Neuronal stem cell (in vitro differentiated cells): ENCODE data around the gene REPIN1.
A peak's percentile ranks its signal among the peaks of the same experiment; 100 is the strongest.

Experiments used
- DNase-seq: peaks from one replicate; pipeline ENCODE4 v3.0.0-alpha.2; 2013; ENCODE audit warnings: low spot score
- H2AFZ ChIP-seq: one replicate; pipeline ENCODE4 v1.6.1; 2013; ENCODE audit warnings: mild to moderate bottlenecking, low read length, inconsistent platforms
- H2AK5ac ChIP-seq: 2 replicates; pipeline ENCODE4 v1.6.1; 2013; ENCODE audit warnings: low read depth, mild to moderate bottlenecking, inconsistent platforms, low read length, moderate library complexity, mixed read lengths
- H2BK120ac ChIP-seq: 2 replicates; pipeline ENCODE4 v1.6.1; 2013; ENCODE audit warnings: low read depth, mild to moderate bottlenecking, inconsistent platforms, low read length, moderate library complexity, mixed read lengths
- H2BK12ac ChIP-seq: one replicate; pipeline ENCODE4 v1.6.1; 2013; ENCODE audit warnings: low read length, inconsistent platforms
- H2BK15ac ChIP-seq: 2 replicates; pipeline ENCODE4 v1.6.1; 2013; ENCODE audit warnings: mild to moderate bottlenecking, low read length, inconsistent platforms, mixed read lengths
- H2BK5ac ChIP-seq: one replicate; pipeline ENCODE4 v1.6.1; 2013; ENCODE audit warnings: inconsistent platforms, mild to moderate bottlenecking, low read length, moderate library complexity
- H3K14ac ChIP-seq: one replicate; pipeline ENCODE4 v1.6.1; 2013; ENCODE audit warnings: low read length, inconsistent platforms
- H3K18ac ChIP-seq: 2 replicates; pipeline ENCODE4 v1.6.1; 2013; ENCODE audit warnings: low read length, inconsistent platforms
- H3K23ac ChIP-seq: 2 replicates; pipeline ENCODE4 v1.6.1; 2013; ENCODE audit warnings: low read depth, mild to moderate bottlenecking, mixed read lengths, low read length, inconsistent platforms; ENCODE audit not compliant: poor library complexity
- H3K27ac ChIP-seq: replicated peaks from 3 replicates; pipeline ENCODE4 v1.5.1; 2013; ENCODE audit warnings: low read length, inconsistent platforms
- H3K27me3 ChIP-seq, 3 experiments: 2 replicates each; pipeline ENCODE4 v1.6.1; 2013; ENCODE audit warnings: low read length in 3 of 3, mild to moderate bottlenecking in 2 of 3, inconsistent platforms in 1 of 3, low read depth in 1 of 3, mixed read lengths in 1 of 3, moderate library complexity in 1 of 3; ENCODE audit not compliant: control insufficient read depth in 3 of 3, insufficient read depth in 3 of 3
- H3K36me3 ChIP-seq, 2 donors: replicated peaks in 1 of 2; 2 replicates each; pipeline ENCODE4 v1.6.1; 2013; ENCODE audit warnings: low read length in 2 of 2; ENCODE audit not compliant: control insufficient read depth in 2 of 2, insufficient read depth in 2 of 2
- H3K4ac ChIP-seq: 2 replicates; pipeline ENCODE4 v1.6.1; 2013; ENCODE audit warnings: inconsistent platforms, mild to moderate bottlenecking, low read length, moderate library complexity
- H3K4me1 ChIP-seq, 2 donors: 1 replicate in 1 of 2; 2 replicates in 1 of 2; pipeline ENCODE4 v1.6.1; 2013; ENCODE audit warnings: low read length in 2 of 2, low read depth in 1 of 2; ENCODE audit not compliant: control insufficient read depth in 2 of 2, insufficient read depth in 1 of 2
- H3K4me2 ChIP-seq: one replicate; pipeline ENCODE4 v1.6.1; 2013; ENCODE audit warnings: mild to moderate bottlenecking, low read length, inconsistent platforms; ENCODE audit not compliant: insufficient read depth, poor library complexity, severe bottlenecking
- H3K4me3 ChIP-seq, 2 donors: 2 replicates each; pipeline ENCODE4 v1.5.1; 2013; ENCODE audit warnings: low read length in 2 of 2, mild to moderate bottlenecking in 2 of 2, inconsistent platforms in 1 of 2, moderate library complexity in 1 of 2
- H3K79me1 ChIP-seq: one replicate; pipeline ENCODE4 v1.6.1; 2013; ENCODE audit warnings: low read depth, mild to moderate bottlenecking, inconsistent platforms, low read length, moderate library complexity
- H3K9ac ChIP-seq: one replicate; pipeline ENCODE4 v1.6.1; 2013; ENCODE audit warnings: mild to moderate bottlenecking, low read depth, low read length, inconsistent platforms; ENCODE audit not compliant: poor library complexity
- H3K9me3 ChIP-seq, 2 donors: replicated peaks in 1 of 2; 2 replicates each; pipeline versions ENCODE3 to v1.6.1; 2013; ENCODE audit warnings: low read length in 2 of 2, mild to moderate bottlenecking in 2 of 2, inconsistent platforms in 1 of 2, low read depth in 1 of 2, mixed read lengths in 1 of 2, moderate library complexity in 1 of 2; ENCODE audit not compliant: control insufficient read depth in 2 of 2, insufficient read depth in 1 of 2
- H4K8ac ChIP-seq: one replicate; pipeline ENCODE4 v1.6.1; 2013; ENCODE audit warnings: low read depth, mild to moderate bottlenecking, inconsistent platforms, low read length, moderate library complexity
- H4K91ac ChIP-seq: one replicate; pipeline ENCODE4 v1.6.1; 2013; ENCODE audit warnings: low read length, low read depth, mild to moderate bottlenecking, inconsistent platforms; ENCODE audit not compliant: poor library complexity
- WGBS, 2 donors: extraction: QIAGEN DNeasy Blood & Tissue Kit; methylation state at CpG; one replicate each; pipeline ENCODE4 v1.1.7; 2013; ENCODE audit warnings: missing lambda C conversion rate in 2 of 2, mixed read lengths in 1 of 2; ENCODE audit not compliant: insufficient read length in 2 of 2, insufficient replicate concordance in 1 of 2; ENCODE audit errors: extremely low coverage in 2 of 2; 5-methylcytosine and 5-hydroxymethylcytosine counted together

REPIN1 gene

GRCh38 chr7:150402671-150403321 lies 34.2 kb downstream of the REPIN1 start:
- Histone ChIP-seq H3K4me1 (peaks cover 63 to 70% of the 10 kb centered on the region in 2 donors), H3K23ac (no peak overlapping the region), H2BK5ac (no peak overlapping the region), H3K79me1 (no peaks in the 10 kb centered on the region), H3K27ac (peak overlapping the region; percentile 87), H3K9ac (no peak overlapping the region), H2AK5ac (peak overlapping the region; percentile 91), H3K4me3 (no peak overlapping the region), H3K18ac (peak overlapping the region; percentile 92), H3K4ac (peak overlapping the region; percentile 62), H2AFZ (peak overlapping the region; percentile 7), H2BK120ac (no peak overlapping the region), H3K14ac (no peak overlapping the region), H4K91ac (peak overlapping the region; percentile 44), H4K8ac (peak overlapping the region; percentile 88), H3K27me3 (no peaks in the 10 kb centered on the region), H3K9me3 (no peaks in the 10 kb centered on the region), H2BK15ac (peak overlapping the region; percentile 79), H3K36me3 (peaks cover 8 to 14% of the 10 kb centered on the region in 2 donors), H3K4me2 (no peak overlapping the region), H2BK12ac (peak overlapping the region; percentile 95)
- WGBS, 2 donors: no CpG with 5 or more reads among the region's 13 CpGs
- DNase-seq: no peak

DNA sequence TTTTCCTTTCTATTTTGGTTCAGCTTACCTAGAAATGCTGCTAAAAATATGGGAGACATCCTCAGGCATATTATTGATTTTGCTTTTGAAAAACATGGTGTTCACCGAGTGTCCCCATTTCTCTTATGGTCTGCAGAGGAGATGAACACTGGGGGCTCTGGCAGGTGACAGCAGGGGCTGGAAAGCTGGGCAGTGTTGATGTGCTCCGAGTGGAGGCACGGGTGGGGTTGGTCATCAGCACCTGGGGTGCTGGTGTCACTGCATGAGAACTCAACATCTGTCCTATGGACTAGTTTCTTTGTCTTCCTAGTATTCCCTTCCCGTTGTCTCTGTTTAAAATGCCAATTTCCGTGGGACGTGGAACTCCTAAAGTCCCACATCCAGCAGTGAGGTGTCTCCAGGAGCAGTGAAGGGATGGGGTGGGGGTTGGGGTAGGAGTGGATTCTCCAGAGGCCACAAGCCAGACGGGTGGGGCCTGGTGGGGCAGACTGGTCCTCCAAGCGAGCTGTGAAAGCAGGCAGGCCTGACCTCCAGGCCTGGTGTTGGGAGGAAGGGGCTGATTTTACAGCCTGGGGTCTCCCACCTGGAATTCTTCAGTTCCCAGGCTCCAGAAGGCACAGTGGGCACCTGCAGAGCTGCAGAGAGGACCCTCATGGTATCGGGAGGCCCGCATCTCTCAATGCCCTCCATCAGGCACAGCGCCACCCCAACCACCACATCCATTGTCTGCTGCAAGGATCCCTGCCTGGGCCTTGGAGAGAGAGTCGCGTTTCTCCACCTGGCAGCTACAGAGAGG lies 35.0 kb downstream of the REPIN1 start:
- no peak overlapping the region for H4K8ac ChIP-seq
- no peak overlapping the region for H2BK12ac ChIP-seq
- no peak overlapping the region for H3K27ac ChIP-seq
- no peak overlapping the region for H3K4me3 ChIP-seq
- no peak overlapping the region for H2BK5ac ChIP-seq
- H2AFZ ChIP-seq: no peak overlapping the region
- H3K27me3 ChIP-seq: no peaks in the 10 kb centered on the region
- WGBS, 2 donors: no CpG with 5 or more reads among the region's 13 CpGs
- peaks cover 62 to 68% of the 10 kb centered on the region in 2 donors for H3K4me1 ChIP-seq
- H2AK5ac ChIP-seq: peak overlapping the region; percentile 91
- H3K4me2 ChIP-seq: no peak overlapping the region
- H3K9me3 ChIP-seq: no peaks in the 10 kb centered on the region
- peak overlapping the region; percentile 92 for H3K18ac ChIP-seq
- peak overlapping the region; percentile 38 for H3K23ac ChIP-seq
- H4K91ac ChIP-seq: no peak overlapping the region
- peak overlapping the region; percentile 79 for H2BK15ac ChIP-seq
- no peak overlapping the region for H3K14ac ChIP-seq
- H3K9ac ChIP-seq: no peak overlapping the region
- H3K4ac ChIP-seq: no peak overlapping the region
- peaks cover 4 to 6% of the 10 kb centered on the region in 2 donors for H3K36me3 ChIP-seq
- H2BK120ac ChIP-seq: no peak overlapping the region
- no peaks in the 10 kb centered on the region for H3K79me1 ChIP-seq
- DNase-seq: no peak

GRCh38 chr7:150404172-150404804 lies 35.7 kb downstream of the REPIN1 start:
- no peaks in the 10 kb centered on the region for H3K36me3 ChIP-seq
- peaks cover 55 to 63% of the 10 kb centered on the region in 2 donors for H3K4me1 ChIP-seq
- DNase-seq: no peak
- peak overlapping the region; percentile 43 for H2BK5ac ChIP-seq
- no peak overlapping the region for H3K23ac ChIP-seq
- H3K27ac ChIP-seq: peak overlapping the region; percentile 73
- no peak overlapping the region for H3K14ac ChIP-seq
- H3K18ac ChIP-seq: peak overlapping the region; percentile 84
- peak overlapping the region; percentile 91 for H2BK12ac ChIP-seq
- no peak overlapping the region for H4K8ac ChIP-seq
- WGBS, 2 donors: no CpG with 5 or more reads among the region's 16 CpGs
- H4K91ac ChIP-seq: peak overlapping the region; percentile 82
- H3K9me3 ChIP-seq: no peaks in the 10 kb centered on the region
- H3K4me2 ChIP-seq: peak overlapping the region; percentile 86
- H2AK5ac ChIP-seq: peak overlapping the region; percentile 68
- peak overlapping the region in 1 of 2 donors; percentile 54 for H3K4me3 ChIP-seq
- H3K4ac ChIP-seq: peak overlapping the region; percentile 13
- H2BK15ac ChIP-seq: peak overlapping the region; percentile 50
- H3K79me1 ChIP-seq: no peaks in the 10 kb centered on the region
- peak overlapping the region; percentile 95 for H2AFZ ChIP-seq
- no peak overlapping the region for H2BK120ac ChIP-seq
- no peak overlapping the region for H3K9ac ChIP-seq
- no peaks in the 10 kb centered on the region for H3K27me3 ChIP-seq
